Astrocyte (in vitro differentiated cells and primary cell): ENCODE results near the gene MRPL43. TPM values are rescaled to one million over a fixed set of nuclear protein-coding genes. Genes with fewer than 3 reads are reported as not detected.

ENCODE experiments used
- DNase-seq: peaks from one replicate; pipeline ENCODE4 v3.0.0-alpha.2; 2010; ENCODE audit warnings: low read depth
- FAIRE-seq: peaks from 2 replicates; lab custom pipeline; 2011; peaks lifted over from hg19 to GRCh38; lab: Jason Lieb, UNC
- H2AFZ ChIP-seq: 2 replicates; pipeline ENCODE4 v1.6.0; 2012; ENCODE audit warnings: low read depth, low read length, inconsistent platforms
- H3K27ac ChIP-seq: 2 replicates; pipeline ENCODE4 v1.5.1; 2011; ENCODE audit warnings: low read depth, low read length, inconsistent platforms
- H3K27me3 ChIP-seq: 2 replicates; pipeline ENCODE4 v1.6.0; 2011; ENCODE audit warnings: low read length, inconsistent platforms; ENCODE audit not compliant: insufficient read depth
- H3K36me3 ChIP-seq: 2 replicates; pipeline ENCODE4 v1.5.1; 2011; ENCODE audit warnings: low read length, inconsistent platforms; ENCODE audit not compliant: insufficient read depth
- H3K4me1 ChIP-seq: 2 replicates; pipeline ENCODE4 v1.5.1; 2011; ENCODE audit warnings: low read length, inconsistent platforms; ENCODE audit not compliant: insufficient read depth
- H3K4me2 ChIP-seq: 2 replicates; pipeline ENCODE4 v1.6.0; 2012; ENCODE audit warnings: low read length, inconsistent platforms
- H3K4me3 ChIP-seq: 2 replicates; pipeline ENCODE4 v1.5.1; 2011; ENCODE audit warnings: low read depth, mild to moderate bottlenecking, low read length, inconsistent platforms; ENCODE audit not compliant: insufficient read depth
- H3K79me2 ChIP-seq: 2 replicates; pipeline ENCODE4 v1.6.0; 2012; ENCODE audit warnings: mild to moderate bottlenecking, low read length, inconsistent platforms; ENCODE audit not compliant: insufficient read depth
- H3K9ac ChIP-seq: 2 replicates; pipeline ENCODE4 v1.6.0; 2012; ENCODE audit warnings: mild to moderate bottlenecking, low read length, inconsistent platforms
- H3K9me3 ChIP-seq: 2 replicates; pipeline ENCODE4 v1.5.1; 2012; ENCODE audit warnings: low read depth, mild to moderate bottlenecking, low read length, inconsistent platforms; ENCODE audit not compliant: insufficient read depth
- H4K20me1 ChIP-seq: 2 replicates; pipeline ENCODE4 v1.6.0; 2012; ENCODE audit warnings: low read length, inconsistent platforms; ENCODE audit not compliant: insufficient read depth
- H3K27ac Mint-ChIP-seq: one replicate; pipeline ENCODE4 v1.8.0; 2021; ENCODE audit warnings: mild to moderate bottlenecking, mixed read lengths; ENCODE audit not compliant: unreplicated experiment
- H3K27me3 Mint-ChIP-seq: one replicate; pipeline ENCODE4 v1.8.0; 2021; ENCODE audit warnings: low read depth, mixed read lengths; ENCODE audit not compliant: unreplicated experiment
- H3K36me3 Mint-ChIP-seq: one replicate; pipeline ENCODE4 v1.8.0; 2021; ENCODE audit warnings: low read depth, mixed read lengths; ENCODE audit not compliant: unreplicated experiment
- H3K4me1 Mint-ChIP-seq: one replicate; pipeline ENCODE4 v1.8.0; 2021; ENCODE audit warnings: low read depth, mixed read lengths; ENCODE audit not compliant: unreplicated experiment
- H3K4me3 Mint-ChIP-seq: one replicate; pipeline ENCODE4 v1.8.0; 2021; ENCODE audit warnings: mild to moderate bottlenecking, moderate library complexity, mixed read lengths; ENCODE audit not compliant: unreplicated experiment
- H3K9me3 Mint-ChIP-seq: one replicate; pipeline ENCODE4 v1.8.0; 2021; ENCODE audit warnings: mild to moderate bottlenecking, mixed read lengths; ENCODE audit not compliant: unreplicated experiment
- CTCF ChIP-seq: IDR thresholded peaks from 2 replicates; pipeline ENCODE4 v1.5.1; 2011; ENCODE audit warnings: low read depth, mild to moderate bottlenecking, inconsistent platforms, low read length, moderate library complexity; ENCODE audit not compliant: insufficient read depth
- EZH2 ChIP-seq: IDR thresholded peaks from 2 replicates; pipeline ENCODE4 v1.6.1; 2012; ENCODE audit warnings: mild to moderate bottlenecking, low read length, inconsistent platforms; ENCODE audit not compliant: insufficient read depth
- total RNA-seq: library from RNA; stranded (reverse); gene quantifications from 2 replicates; pipeline ENCODE4 v1.2.1, GENCODE V29; 2021

MRPL43 gene
- total RNA-seq, 1 donor from 2014 or later, result 61.3 TPM

DNA sequence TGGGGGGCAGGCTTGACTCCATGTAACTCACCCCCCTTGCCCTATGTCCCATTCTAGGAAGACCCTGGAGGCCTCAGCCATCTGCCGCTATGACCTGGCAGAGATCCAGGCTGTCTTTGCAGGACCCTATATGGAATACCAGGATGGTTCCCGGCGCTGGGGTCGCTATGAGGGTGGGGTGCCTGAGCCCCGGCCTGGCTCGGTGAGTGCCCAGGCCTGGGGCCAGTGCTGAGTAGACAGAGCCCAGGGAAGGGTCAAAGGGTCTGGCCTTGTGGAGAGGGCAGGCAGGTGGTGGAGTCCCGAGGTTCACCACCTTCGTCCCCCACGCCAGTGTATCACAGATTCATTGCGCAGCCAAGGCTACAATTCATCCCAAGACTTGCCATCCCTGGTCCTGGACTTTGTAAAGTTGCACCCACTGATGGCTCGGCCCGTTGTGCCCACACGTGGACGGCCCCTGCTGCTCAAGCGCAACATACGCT lies 7.5 kb downstream of the MRPL43 start:
- H3K27ac ChIP-seq, result no peak overlapping the region
- TF ChIP-seq CTCF (no peak), EZH2 (no peak)
- H3K4me3 ChIP-seq, result no peak overlapping the region
- no peak overlapping the region for H3K4me2 ChIP-seq
- Mint-ChIP-seq H3K27me3 (no peaks in the 10 kb centered on the region), H3K4me1 (no peaks in the 10 kb centered on the region), H3K36me3 (peaks cover 20% of the 10 kb centered on the region), H3K27ac (no peak overlapping the region), H3K9me3 (no peaks in the 10 kb centered on the region), H3K4me3 (no peak overlapping the region)
- H3K4me1 ChIP-seq, result no peaks in the 10 kb centered on the region
- no peak for FAIRE-seq
- H3K79me2 ChIP-seq, result no peaks in the 10 kb centered on the region
- peaks cover 3% of the 10 kb centered on the region for H3K36me3 ChIP-seq
- no peaks in the 10 kb centered on the region for H3K27me3 ChIP-seq
- no peak overlapping the region for H2AFZ ChIP-seq
- DNase-seq, result no peak
- peaks cover 9% of the 10 kb centered on the region for H4K20me1 ChIP-seq
- H3K9me3 ChIP-seq, result no peaks in the 10 kb centered on the region
- H3K9ac ChIP-seq, result no peak overlapping the region

DNA sequence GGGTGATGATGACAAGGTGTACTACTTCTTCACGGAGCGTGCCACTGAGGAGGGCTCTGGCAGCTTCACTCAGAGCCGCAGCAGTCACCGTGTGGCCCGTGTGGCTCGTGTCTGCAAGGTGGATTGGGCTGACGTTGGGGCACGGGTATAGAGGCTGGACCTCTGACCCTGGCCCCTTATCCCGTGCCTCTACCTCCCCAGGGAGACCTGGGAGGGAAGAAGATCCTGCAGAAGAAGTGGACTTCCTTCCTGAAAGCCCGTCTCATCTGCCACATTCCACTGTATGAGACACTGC lies 8.4 kb downstream of the MRPL43 start:
- DNase-seq (no peak), FAIRE-seq (no peak)
- Histone ChIP-seq H3K4me3 (no peak overlapping the region), H4K20me1 (no peaks in the 10 kb centered on the region), H3K79me2 (no peaks in the 10 kb centered on the region), H3K9ac (no peak overlapping the region), H3K27me3 (no peaks in the 10 kb centered on the region), H3K9me3 (no peaks in the 10 kb centered on the region), H3K36me3 (peaks cover 2% of the 10 kb centered on the region), H3K4me1 (no peaks in the 10 kb centered on the region), H3K27ac (no peak overlapping the region), H2AFZ (no peak overlapping the region), H3K4me2 (no peak overlapping the region)
- H3K27ac Mint-ChIP-seq, result no peak overlapping the region
- TF ChIP-seq CTCF (no peak), EZH2 (no peak)
- no peaks in the 10 kb centered on the region for H3K9me3 Mint-ChIP-seq
- peaks cover 18% of the 10 kb centered on the region for H3K36me3 Mint-ChIP-seq
- H3K4me3 Mint-ChIP-seq, result no peak overlapping the region
- no peaks in the 10 kb centered on the region for H3K27me3 Mint-ChIP-seq
- no peaks in the 10 kb centered on the region for H3K4me1 Mint-ChIP-seq

- Histone ChIP-seq H3K4me1 (no peaks in the 10 kb centered on the region), H3K4me3 (no peak overlapping the region), H2AFZ (no peak overlapping the region), H3K27me3 (no peaks in the 10 kb centered on the region), H3K79me2 (no peaks in the 10 kb centered on the region), H3K36me3 (peaks cover 2% of the 10 kb centered on the region), H3K9me3 (no peaks in the 10 kb centered on the region), H4K20me1 (no peaks in the 10 kb centered on the region), H3K27ac (no peak overlapping the region), H3K9ac (no peak overlapping the region), H3K4me2 (no peak overlapping the region)
- no peaks in the 10 kb centered on the region for H3K4me1 Mint-ChIP-seq
- H3K27ac Mint-ChIP-seq, result no peak overlapping the region
- FAIRE-seq, result no peak
- H3K4me3 Mint-ChIP-seq, result no peak overlapping the region
- no peaks in the 10 kb centered on the region for H3K27me3 Mint-ChIP-seq
- no peak for DNase-seq
- no peaks in the 10 kb centered on the region for H3K9me3 Mint-ChIP-seq
- TF ChIP-seq EZH2 (no peak), CTCF (no peak)
- H3K36me3 Mint-ChIP-seq, result peaks cover 18% of the 10 kb centered on the region
These were observed 9.0 kb downstream of the MRPL43 start for GRCh38 chr10:100978121-100978900.
